DMS53 treated with DMSO at 0.1 percent for 48 hours (cell line): ENCODE measurements around the gene DNAJB8.
A peak's percentile ranks its signal among the peaks of the same experiment; 100 is the strongest.

Experiments used
- DNase-seq: peaks from one replicate; lab custom pipeline; 2025; ENCODE audit not compliant: unreplicated experiment; lab: John Stamatoyannopoulos, UW

Gene DNAJB8

DNA sequence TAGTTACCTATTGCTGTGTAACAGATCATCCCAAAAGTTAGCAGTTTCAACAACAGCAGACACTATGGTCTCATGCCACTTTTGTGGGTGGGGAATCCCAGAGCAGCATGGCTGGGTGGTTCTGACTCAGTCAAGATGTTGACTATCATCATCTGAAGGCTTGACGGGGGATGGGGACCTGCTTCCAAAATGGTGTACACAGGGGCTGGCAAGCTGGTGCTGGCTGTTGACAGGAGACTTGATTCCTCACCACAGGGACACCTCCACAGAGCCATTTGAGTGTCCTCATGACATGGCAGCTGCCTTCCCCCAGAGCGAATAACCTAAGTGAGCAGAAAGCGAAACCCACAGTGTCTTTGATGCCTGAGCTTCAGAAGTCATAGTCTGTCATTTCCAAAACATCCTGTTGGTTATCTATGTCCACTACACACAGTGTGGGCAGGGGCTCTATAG is 19.1 kb downstream of the DNAJB8 start:
- no peak for DNase-seq

DNA sequence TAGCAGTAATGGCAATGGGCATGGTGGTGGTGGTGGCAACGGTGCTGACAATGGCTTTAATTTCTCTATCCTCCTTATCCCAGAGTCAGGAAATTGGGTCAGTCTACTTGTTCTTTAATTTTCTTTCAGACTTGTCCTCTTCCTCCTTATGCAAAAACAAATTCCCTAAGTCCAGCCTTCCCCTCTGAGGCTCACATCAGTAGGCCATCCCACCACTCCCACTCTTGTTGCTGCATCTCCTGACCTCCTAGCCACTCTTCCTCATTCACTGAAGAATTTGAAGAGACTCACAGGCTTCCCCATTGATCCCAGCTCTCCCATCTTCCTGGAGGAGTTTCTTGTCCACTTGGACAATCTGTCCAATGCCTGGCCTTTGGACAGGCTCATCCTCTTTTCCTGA is 19.9 kb downstream of the DNAJB8 start:
- no peak for DNase-seq

DNA sequence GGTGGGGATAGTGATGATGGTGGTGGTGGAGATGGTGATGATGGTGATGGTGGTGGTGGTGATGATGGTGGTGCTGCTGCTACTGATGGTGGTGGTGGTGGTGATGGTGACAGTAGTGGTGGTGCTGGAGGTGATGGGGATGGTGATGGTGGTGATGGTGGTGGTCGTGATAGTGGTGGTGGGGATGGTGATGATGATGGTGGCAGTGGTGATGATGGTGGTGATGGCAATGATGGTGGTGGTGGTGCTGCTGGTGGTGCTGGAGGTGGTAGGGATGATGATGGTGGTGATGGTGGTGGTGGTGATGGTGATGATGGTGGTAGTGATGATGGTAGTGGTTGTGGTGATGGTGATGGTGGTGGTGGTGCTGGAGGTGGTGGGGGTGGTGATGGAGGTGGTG is 21.3 kb downstream of the DNAJB8 start:
- no peak for DNase-seq

DNA sequence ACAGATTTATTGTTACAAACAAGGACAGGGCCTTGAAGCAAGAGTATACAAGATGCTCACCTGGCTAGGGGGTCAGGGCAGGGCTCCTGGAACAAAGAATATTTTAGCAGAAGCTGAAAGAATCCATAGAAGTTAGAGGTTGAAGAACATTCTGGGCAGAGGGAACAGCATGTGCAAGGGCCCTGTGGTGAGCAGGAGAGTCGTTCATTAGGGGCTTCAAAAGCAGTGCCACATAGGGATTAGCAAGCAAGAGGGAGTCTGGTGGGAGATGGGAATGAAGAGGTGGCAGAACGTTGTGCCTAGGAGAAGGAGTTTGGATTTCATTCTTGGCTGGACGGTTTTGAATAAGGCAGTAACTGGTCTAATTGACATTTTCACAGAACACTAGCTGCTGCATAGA is 22.9 kb downstream of the DNAJB8 start:
- no peak for DNase-seq

DNA sequence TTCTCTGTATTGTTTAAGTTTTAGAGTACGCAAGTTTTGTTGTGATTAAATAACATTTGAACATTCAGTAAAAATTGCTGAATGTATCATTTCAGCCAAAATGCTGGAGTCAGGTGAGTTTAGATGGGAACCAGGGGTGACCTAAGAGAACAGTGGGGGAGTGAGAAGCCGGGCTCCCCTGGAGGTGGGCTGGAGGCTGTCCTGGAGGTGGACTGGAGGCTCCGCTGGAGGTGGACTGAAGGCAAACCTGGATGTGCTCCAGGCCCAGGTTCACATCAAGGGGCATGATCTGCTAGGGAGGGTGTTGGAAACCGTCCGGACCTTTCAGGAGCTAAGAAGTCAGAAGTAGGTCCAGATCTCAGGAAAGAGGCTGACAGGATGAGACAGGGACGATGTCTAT is 23.7 kb downstream of the DNAJB8 start:
- DNase-seq = no peak

DNA sequence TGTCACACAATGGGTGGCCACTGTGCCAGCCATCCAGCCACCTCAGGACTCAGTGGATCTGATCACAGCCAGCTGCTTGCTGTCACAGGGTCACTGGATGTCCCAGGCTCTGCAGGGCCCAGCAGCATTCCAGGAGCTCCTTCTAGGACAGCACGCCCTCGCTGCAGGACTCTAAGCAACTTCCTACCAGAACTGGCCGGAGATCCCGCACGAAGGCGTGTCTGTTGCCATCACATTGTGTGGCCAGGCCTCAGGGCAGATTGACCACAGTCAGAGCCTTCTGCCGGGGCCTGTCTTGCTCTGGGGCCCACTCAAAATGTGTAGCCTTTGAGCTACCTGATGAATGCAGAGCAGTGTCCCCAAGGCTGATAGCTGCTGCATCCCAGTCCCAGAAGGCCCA is 24.6 kb downstream of the DNAJB8 start:
- DNase-seq = no peak

DNA sequence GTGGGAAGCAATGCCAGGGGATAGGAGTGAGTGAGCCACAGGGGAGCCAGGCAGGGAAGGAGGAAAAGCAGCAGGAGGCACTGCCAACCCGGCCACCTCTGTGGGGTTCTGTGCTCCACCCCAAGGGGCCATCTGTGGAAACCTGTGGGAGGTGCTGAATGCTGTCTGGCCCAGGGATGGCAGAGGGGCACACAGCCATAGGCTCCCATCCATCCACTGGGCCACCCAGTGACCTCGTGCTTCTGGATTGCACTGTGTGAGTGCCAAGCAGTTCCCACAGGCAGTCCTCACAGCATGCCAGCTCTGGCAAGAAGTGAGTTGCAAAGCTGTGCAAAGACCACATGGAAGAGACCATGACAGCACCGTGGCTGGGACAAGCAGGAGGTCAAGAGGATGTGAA is 27.5 kb downstream of the DNAJB8 start:
- no peak for DNase-seq

DNA sequence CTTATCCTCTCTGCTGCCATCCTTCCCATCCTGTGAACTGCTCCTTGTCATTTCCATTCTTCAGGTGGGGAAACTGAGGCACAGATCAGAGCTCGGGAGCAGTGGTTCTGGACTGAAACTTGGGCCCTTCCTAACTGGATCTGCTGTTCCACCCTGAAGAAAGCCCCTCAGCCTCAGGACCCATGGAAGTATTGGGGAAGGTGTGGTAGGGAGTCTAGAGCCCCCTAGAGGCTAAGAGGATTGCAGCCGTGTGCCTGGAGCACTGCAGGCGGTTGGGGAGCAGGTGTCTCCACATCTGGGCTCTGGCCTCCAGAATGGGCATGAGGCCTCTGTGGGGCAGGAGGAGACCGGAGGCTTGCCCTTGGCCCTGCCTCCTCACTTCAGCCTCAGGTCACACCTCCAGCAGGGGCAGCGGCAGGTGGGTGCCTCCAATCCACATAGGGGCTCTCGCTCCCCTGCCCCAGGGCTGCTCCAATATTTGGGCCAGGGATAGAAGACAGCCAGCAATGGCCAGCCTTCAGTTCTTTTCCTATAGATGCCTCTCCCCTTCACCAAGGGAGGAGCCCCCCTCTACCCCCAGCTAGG is 28.1 kb downstream of the DNAJB8 start:
- DNase-seq = no peak

DNA sequence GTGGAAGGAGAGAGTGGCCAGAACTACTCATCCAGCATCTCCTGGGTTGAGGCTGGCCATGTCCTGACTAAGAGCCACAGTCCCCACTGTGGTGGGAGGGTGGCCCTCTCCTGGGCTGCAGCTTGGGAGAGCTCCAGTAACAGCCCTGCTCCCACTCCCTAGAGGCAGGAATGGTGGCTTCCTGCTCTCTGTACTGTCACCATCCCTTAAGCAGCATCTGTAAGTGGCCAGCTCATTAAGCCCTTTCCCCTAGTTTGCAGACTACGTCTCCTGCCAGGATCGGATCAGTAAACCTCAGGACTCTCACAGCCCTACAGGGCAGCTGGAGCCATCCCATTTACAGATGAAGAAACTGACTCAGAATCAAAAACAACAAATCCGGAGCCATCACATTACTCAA is 30.5 kb downstream of the DNAJB8 start:
- DNase-seq = no peak

DNA sequence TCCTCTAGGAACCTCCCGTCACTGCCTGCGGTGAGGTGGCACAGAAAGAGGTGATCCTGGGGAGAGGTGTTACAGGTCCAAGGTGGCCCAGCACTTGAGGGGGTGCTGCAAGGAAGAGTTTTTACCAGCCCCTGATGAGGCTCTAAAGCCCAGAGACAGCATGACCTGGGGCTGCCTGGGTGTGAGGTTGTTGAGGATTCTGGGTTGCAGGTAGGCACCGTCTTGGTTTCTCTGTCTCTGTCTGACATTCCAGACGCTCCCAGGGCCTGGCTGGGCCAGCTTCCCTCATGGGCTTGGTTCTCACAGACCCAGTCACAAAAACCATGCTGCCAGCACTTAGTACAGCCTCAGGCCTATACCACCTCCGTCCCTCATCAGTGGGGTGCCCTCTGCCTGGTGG is 31.1 kb downstream of the DNAJB8 start:
- no peak for DNase-seq

DNA sequence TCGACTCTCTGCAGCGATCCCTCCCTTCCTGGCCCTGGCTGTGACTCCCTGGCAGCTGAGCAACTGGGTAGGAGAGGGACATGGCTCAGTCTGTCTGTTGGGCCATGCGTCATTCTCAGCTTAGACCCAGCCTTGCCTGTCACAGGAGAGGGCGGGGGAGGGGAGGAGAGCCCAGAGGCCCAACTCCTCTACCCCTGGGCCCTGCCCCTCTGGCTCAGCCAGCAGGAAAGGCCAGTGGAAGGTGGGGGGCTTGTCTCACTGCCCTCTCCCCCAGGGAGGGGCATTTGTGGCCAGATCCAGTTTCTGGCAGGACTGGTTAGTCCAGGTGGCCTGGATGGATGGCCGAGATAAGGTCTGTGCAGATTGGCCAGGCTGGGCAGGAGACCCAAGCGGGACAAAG is 31.6 kb downstream of the DNAJB8 start:
- DNase-seq = no peak

DNA sequence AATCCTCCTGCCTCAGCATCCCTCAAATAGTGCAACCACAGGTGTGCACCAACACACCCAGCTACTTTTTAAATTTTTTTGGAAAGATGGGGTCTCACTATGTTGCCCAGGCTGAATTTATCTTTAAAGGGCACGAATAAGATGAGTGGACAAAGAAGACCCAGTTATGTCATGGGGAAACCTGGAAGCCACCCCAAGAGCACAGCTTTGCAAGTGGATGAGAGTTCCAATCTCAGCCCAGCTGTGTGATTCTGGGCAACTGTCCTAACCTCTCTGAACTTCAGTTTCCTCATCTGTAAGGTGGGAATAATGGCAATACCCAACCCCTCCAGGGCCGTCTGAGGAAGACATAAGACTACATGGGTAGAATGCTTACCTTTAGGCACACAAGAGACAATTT is 32.2 kb downstream of the DNAJB8 start:
- no peak for DNase-seq

DNA sequence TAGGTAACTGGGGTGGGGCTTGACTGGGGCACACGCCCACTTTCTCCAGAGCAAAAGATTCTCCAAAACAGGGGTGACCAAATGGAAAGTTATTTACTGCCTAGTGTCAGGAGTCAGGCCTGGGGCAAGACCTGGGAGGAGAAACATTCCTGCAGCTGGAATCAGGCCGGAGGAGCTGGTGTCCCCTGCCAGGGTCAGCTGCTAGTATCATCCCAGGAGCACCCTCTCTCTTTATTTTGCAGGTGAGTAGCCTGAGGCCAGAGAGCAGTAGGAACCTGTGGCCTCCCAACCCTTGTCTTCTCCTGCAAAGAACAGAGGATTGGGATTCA is 32.9 kb downstream of the DNAJB8 start:
- DNase-seq = no peak

DNA sequence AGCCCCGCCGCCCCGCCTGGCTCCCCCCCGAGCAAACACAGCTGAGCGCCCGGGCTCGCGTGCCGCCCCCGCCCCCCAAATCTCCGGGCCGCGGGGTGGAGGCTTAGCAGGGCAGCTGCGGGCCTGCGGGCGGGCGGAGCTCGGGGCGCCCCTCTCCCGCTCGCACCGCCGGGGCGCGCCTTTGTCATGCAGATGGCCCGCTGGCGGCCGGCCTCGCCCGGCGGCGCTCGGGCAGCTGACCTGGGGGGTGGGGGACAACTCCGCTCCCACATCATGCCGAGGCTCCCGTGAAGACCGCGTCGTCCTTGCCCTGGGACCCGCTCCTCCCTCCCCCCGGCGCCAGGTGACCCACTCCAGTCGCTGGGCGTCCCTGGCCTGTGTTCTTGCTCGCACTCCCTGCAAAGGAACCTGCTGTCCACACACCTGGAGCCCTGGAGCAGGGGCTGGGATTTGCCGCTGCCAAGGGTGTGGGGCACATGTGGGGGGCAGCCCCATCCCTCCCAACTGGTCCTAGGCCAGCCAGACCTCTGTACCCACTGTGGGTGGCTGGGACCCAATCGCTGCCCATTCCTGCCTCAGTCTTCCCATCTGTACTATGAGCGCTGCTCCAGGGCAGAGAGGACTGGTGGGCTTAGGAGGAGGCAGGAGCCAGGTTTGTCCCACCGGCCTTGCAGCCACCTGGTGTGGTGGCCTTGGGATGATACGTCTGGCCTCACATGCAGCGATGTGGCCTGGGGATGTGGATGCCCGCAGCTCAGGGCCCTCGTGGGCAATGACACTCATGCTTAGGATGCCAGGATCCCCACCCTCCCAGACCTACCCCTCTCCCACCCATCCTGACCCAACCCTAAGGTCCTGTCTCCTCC is 33.5 kb downstream of the DNAJB8 start:
- peak; percentile 9 for DNase-seq

DNA sequence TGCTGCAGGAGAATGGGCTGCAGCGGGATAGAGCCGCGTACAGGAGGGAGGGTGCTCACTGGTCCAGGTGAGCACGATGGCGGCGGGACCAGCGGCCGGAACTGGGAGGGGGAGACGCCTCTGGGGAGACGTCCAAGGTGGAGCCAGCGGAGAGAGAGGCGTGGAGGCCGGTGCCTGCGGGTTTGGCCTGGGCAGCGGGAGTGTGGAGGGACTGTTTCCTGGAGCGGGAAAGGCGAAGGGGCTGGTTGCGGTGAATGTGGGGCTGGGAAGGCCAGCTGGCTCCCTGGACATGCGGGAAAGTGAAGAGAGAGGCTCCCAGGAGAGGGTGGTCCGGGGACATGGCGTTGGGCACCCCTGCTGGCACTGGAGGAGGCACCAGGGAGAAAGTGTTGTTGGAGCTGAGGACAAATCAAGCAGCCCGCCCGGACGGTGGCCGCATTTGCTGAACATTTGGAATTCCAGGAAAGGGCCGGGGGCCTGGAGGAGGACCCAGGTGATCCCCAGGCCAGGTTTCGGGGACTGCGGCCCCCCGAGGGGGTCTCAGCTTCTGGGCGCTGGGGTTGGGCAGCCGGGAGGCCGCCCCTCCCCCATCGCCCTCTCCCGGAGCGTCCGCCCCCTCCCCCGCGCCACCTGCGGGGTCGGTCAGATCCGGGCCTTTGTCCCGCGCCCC is 34.3 kb downstream of the DNAJB8 start:
- peak; percentile 10 for DNase-seq

DNA sequence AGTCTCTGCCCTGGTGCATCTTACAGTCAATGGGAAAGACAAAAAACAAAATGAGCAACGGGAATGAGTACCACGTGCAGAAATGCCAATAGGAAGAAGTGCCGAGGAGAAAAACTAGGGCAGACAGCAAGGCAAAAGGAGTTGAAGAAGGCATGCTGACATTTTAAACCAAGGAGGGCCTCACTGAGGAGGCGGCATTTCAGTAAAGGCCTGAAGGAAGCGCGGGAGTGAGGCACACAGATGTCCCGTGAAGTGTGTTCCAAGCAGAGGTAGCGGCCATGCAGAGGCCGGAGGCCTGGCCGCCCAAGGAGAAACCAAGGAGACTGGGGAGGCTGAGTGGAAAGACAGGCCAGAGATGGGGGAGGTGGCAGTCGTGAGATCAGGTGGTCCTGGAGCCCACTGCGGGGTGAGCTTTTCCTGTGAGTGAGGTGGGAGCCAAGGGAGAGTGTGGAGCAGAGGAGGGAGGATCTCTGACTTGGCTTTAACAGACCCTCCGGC is 34.8 kb downstream of the DNAJB8 start:
- DNase-seq = no peak

DNA sequence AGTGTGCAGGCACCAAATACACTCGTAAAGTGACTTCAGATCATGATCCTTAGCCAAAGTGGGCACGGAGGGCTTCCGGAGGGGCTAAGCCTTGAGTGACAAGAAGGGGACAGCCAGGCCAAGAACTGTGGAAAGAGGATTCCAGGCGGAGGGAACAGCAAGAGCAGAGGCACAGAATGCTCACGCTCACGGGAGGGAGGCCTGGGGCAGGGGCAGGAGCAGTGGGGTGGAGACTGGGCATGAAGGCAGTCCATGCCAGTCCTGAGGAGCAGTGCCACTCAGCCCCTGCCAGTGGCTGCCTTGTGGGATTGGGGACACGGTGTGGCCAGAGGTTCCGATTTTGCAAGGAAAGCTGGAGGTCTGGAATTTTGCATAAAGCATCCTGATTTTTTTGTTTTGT is 36.0 kb downstream of the DNAJB8 start:
- no peak for DNase-seq

DNA sequence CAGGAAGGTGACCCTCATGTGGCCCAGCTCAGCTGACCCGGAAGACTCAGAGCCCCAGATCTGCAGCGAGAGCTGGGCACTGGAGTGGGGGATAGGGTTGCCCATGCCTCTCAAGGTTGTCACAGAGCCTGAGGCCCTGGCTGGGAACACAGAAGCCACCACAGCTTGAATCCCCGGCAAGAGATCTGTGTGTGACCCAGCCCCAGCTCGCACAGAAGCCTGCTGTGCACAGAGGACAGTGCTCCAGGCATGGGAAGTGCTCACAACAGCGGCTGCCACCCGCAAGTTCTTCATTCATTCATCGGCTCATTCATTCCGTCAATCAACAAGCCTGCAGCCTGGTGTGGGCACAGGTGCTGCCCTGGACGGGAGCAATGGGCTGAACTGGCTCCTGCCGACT is 36.4 kb downstream of the DNAJB8 start:
- no peak for DNase-seq

DNA sequence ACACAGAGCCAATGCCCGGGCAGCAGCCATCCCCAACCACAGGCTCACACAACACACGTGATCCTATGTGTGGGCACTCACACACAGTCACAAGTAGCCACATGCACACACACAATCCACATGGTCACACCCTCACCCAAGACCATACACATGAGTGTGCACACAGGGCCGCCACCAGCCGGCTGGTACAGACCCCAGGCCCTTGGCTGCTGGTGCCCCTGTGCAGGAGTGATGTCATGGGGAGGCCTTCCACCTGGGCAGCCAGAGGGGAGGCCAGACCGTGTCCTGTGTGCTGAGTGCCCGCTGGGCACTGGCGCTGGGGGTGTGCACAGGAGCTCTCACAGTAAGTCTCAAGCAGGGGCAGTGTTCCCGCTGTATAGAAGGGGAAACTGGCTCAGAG is 36.9 kb downstream of the DNAJB8 start:
- DNase-seq = no peak

DNA sequence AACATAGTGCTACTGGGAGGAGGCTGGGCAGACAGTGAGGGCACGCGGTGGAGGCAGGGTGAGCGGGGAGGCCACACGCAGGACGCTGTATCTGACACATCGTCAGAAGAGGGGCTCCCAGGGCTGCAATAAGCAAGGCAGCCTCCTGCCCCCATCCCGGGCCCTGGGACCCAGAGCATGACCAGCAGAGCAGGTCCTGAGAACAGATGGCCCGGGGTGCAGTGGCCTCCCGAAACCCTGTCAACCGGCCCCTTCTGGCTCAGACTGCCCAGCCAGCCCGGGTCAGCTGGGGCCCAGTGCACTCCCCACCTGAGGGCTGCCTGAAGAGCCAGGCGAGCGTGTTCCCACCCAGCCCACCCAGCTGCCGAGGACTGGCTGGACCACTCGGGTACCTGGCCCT is 37.4 kb downstream of the DNAJB8 start:
- no peak for DNase-seq

DNA sequence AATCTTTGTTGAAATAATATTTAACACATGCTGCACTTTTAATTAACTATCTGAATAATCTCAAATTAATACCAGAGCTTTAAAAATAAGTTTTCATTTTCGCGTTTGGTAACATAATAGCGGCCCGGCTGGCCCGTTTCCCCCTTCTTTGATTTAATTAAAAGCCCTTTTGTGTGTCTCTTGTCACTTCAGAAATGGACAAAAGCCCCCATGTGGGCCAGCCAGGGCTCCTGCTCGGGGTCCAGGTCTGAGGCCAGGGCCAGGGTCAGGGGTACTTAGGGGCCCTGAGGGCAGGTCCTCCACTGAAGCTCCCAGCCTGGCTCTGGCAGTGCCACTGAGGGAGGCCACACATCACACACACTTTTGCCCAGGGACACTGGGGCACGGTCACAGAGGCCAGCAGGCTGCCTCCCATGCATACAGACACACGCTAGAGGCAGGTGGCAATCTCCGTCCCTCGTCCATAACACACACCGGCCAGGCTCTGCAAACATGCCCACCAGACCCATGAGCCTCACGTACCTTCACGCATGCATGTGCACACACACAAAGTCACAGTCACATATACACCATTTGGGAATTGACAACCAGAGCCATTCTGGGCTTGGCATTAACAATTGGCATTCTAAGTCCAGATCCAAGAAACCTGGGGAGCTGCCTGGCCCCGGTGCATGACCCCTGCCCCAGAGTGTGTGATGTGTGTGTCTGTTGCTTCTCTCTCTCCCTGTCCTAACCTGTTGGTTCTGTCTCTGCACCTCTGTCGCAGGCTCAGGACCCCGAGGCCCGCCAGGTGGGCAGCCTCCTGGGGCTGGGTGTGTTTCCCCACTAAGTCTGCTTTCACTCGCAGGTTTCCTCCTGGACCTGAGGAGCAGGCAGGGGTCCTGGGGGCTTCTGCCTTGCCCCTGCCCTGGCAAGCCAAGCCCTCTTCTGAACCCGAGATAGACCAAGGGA is 38.5 kb downstream of the DNAJB8 start:
- DNase-seq = no peak
